Stimulated activated CD4-positive, alpha-beta T cell treated with anti-CD3 and anti-CD28 coated beads, Interleukin-2, amount 100 ng/mL, for 4 hours (primary cell): ENCODE results near the gene IGF2BP2.
"Not testable (repeated sequence)": the region's sequence is repeated elsewhere in the genome, so short reads cannot be mapped to it uniquely, and the experiment has no call there.

Experiments
- DNase-seq: peaks from one replicate; pipeline ENCODE4 v3.0.0-alpha.2; 2020; ENCODE audit warnings: low read depth

The IGF2BP2 gene

DNA sequence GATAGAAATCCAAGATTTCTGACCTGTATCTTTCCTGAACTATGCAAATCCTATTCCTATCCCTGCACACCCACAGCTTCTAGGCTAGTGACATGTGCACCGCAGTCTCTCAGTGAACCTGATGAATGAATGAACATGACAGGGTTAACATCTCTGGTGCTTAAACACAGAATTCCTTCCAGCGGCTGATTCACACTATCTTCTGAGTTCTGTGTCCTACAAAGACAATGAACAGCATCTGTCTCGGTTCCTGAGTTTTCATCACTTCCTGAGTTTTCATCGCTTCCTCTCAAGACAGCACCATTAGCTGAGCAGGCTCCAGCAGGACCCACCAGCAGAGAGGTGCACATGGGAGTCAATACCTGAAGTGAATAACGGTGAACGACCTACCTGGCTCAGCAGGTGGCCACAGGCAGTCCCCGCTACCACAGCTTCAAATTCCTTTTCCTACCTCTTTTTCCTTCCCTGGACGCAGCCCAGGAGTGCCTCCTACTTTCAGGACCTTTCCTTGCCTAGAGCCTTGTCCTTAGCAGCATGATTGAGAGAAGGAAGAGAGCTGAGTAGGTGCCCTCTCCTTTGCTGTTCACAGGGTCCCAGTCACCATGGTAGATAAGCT, 113.5 kb downstream of the IGF2BP2 start:
- no peak for DNase-seq

- no peak for DNase-seq
Measured at GRCh38 chr3:185709251-185709955, 115.4 kb downstream of the IGF2BP2 start.

DNA sequence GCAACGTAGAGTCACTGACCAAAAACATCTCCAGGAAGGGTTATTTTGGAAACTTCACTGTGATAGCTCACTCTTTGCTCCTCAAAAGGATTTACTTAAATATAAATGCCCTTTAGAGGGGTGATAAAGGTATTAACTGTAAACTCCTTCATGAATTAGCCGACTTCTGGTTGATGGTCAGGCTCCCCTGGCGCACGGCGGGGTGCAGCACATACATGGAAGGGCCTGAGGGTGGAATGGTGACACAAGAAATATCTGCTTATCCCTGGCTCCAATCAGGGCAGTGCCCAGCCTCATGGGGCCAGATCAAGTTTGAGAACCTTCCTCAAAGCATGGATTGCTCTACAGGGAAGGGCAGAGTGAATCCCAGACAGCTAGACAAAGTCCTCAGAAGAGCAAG, 116.5 kb downstream of the IGF2BP2 start:
- DNase-seq = no peak

DNA sequence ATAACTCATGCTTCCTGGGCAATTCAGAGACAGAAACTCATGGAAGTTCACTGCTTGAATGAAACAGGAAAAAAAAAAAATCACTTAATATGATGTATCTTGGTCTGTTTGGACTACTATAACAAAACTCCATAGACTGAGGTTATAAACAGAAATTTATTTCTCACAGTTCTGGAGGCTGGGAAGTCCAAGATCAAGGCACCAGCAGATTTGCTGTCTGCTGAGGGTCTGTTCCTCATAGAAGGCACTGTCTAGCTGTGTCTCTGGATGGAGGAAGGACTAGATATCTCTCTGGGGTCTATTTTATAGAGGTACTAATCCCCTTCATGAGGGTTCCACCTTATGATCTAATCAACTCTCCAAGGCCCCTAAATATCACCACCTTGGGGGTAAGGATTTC, 119.3 kb downstream of the IGF2BP2 start:
- DNase-seq = no peak

GRCh38 chr3:185702262-185703225, 122.3 kb downstream of the IGF2BP2 start:
- no peak for DNase-seq

DNA sequence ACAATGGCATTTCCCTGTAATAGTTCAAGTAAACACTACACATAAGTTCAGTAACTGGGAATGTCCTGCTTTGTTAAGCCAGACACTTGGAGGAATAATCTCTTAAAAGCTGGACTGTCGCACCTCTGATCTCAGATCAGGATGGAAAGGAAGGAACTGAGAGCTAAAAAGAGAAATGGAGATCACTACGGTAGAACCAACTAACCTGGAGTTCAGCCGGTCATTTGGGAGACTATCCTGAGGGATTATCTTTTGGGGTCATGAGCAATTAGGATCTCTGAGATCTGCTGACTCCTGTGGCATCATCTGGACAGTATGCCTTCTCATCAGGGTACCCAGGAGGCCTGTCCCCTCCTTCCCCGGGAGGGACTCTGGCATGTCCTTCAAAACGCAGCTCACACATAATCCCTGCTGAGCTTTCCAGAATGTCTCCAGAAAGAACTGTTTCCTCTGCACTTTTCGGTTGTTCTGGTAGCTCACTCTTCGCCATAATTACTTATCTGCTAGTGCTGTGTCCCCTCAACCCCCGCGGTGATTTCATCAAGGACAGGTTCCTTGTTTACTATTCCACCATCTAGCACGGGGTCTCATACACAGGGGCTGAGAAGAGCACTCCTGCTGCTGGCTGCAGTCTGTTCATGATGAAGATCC, 123.1 kb downstream of the IGF2BP2 start:
- no peak for DNase-seq

GRCh38 chr3:185699927-185700326, 124.9 kb downstream of the IGF2BP2 start:
- DNase-seq = no peak

- not testable (repeated sequence) for DNase-seq
Measured at GRCh38 chr3:185697228-185697627, 127.6 kb downstream of the IGF2BP2 start.

DNA sequence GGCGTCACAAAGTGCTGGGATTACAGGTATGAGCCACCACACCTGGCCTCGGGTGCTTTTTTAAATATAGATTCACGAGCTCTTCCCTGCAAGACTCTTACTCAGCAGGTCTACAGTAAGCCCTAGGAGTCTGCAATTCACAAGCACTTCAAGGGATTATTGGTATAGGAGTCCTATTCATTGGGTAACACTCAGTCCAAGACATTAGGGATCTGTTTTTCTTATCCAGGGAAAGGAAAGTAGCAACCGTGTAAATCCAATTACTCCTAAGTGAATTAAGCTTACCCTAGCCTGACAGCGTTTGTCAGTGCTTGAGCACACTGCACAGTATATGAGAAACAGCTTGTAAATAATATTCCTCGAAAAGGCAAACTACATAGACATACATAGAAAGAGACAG, 128.8 kb downstream of the IGF2BP2 start:
- no peak for DNase-seq

DNA sequence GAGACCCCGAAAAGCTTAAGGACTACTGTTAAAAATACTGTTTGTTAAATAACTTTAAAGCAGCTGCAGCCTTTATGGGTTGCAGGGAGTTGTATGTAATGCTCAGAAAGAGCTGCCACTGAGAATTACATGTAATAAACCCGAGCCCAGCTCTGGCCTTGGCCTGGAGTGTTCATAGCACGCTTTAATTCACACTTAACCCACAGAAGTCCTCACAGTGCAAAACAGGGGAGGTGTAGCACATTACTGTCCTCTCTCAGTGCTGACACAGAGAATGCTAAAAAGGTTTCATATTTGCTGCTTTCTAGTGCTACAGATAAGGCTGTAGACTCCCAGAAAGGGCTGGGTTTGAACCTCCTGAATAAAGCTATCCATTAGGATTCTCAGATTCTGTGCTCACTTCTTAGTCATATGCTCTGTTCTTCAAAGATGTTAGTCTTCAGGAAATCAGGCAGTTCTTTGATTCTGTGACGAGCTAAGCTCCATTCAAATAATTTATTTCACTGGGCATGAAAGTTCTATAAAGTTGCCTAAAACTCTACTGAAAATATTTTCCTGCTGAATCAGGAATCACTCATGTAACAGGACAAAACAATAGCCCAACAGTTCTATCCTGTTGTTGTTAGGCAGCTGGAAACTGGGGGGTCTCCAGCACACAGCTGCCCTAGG, 130.7 kb downstream of the IGF2BP2 start:
- no peak for DNase-seq

GRCh38 chr3:185691622-185692021, 133.2 kb downstream of the IGF2BP2 start:
- DNase-seq = no peak

DNA sequence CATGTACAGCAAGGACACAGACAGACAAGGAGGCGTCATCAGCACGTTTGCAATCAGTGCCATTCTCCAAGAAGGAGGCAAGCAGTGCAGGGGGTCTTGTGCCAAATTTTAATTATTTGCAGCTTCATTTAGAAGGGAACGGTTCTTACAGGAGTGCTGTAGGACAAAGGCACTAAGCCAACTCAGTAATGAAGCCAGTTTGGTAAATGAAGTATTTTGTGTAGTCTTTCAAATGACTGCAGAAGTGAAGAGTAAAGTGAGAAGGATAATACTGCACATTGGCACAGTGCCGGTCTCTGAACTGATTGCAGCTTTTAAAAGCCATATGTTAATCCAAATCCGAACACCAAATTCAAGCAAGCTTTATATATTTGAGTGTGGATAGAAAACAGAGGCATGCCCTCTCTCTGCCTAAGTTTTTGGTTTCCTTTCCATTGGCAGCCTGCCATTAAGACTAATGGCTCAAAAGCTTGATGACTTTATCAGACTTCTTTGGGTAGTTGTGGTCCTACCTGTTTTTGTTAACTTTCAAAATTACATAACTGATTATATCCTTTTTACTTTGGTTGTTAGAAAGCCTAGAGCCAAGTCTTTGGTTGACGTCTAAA, 137.5 kb downstream of the IGF2BP2 start:
- no peak for DNase-seq

DNA sequence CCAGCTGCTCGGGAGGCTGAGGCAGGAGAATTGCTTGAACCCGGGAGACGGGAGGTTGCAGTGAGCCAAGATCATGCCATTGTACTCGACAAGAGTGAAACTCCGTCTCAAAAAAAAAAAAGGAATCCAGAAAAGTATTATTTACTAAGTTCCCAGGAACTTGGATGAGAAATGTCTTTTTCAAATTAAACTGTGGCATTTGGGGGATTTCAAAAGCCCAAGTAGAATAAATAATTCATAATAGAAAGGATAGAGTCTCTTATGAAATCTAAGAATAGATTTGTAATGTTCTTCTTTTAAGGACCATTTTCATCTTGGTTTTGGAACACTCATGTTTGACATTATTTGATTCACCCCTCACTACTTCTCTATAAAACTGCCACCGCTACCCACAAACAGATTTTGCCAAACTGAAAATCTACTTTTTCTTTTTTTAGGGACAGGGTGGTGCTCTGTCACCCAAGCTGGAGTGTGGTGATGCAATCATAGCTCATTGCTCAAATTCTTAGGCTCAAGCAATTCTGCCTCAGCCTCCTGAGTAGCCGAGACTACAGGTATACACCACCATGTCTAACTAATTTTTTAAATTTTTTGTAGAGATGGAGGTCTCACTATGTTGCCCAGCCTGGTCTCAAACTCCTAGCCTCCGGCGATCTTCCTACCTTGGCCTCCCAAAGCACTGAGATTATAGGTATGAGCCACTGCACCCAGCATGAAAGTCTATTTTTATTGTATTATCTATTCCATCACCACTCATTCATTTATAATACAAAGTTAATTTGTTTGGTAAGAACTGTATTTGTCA, 139.4 kb downstream of the IGF2BP2 start:
- no peak for DNase-seq

GRCh38 chr3:185680231-185680630, 144.6 kb downstream of the IGF2BP2 start:
- no peak for DNase-seq

DNA sequence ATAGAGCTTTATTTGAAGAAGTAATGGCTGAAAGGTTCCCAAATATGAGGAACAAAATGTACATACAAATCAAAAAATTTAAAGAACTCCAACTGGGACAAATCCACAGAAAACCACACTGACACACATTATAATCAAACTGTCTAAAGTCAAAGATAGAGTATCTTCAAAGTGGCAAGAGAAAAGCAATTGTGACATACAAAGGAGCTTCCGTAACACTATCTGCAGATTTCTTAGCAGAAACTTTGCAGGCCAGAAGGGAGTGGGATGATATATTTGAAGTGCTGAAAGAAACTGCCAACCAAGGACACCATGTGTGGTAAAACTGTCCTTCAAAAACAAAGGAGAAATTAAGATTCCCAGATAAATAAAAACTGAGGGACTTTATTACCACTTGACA, 146.8 kb downstream of the IGF2BP2 start:
- DNase-seq = no peak

GRCh38 chr3:185677146-185677829, 147.6 kb downstream of the IGF2BP2 start:
- no peak for DNase-seq

GRCh38 chr3:185667574-185667973, 157.3 kb downstream of the IGF2BP2 start:
- DNase-seq = no peak

GRCh38 chr3:185663929-185664328, 160.9 kb downstream of the IGF2BP2 start:
- no peak for DNase-seq

DNA sequence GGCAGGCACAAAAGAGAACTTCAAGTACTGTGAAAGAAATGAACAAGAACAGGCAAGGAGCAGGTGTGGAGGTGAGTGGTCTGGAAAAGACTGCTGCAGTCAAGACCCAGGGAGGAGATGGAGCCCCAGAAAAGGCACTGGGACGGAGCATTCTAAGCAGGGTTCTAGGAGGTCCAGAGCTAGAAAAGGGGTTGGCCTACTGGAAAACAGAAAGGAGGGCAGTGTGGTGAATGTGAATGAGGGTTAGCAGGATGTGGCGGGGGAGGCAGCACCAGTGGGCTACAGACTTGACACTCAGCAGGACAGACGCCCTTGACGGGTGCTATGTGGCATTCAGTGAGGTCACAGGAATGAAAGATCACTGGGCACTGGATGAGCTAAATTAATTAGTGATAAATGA, 163.1 kb downstream of the IGF2BP2 start:
- DNase-seq = no peak

DNA sequence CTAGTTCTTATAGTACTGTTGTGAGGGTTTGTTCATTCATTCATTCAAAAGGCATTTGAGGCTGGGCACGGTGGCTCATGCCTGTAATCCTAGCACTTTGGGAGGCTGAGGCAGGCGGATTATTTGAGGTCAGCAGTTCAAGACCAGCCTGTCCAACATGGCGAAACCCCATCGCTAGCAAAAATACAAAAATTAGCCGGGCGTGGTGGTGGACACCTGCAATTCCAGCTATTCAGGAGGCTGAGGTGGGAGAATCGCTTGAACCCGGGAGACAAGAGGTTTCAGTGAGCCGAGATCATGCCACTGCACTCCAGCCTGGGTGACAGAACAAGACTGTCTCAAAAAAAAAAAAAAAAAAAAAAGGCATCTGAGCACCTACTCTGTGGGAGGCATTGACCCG, 163.5 kb downstream of the IGF2BP2 start:
- DNase-seq = not testable (repeated sequence)
